Neural cell (in vitro differentiated cells): ENCODE measurements around the gene THAP7. TPM values are rescaled to one million over a fixed set of nuclear protein-coding genes. Genes with fewer than 3 reads are reported as not detected.

ENCODE experiments used
- H2AFZ ChIP-seq: fragments of 200-600, 300-800 bp; sonication (generic), shearing (Covaris generic); 2 replicates; pipeline ENCODE4 v1.6.0; 2014; ENCODE audit warnings: low read depth, mild to moderate bottlenecking, antibody characterized with exemption, low read length, moderate library complexity
- H3F3A ChIP-seq: fragments of 200-600 bp; shearing (Covaris generic); 2 replicates; pipeline ENCODE4 v1.6.1; 2016; ENCODE audit warnings: mild to moderate bottlenecking, moderate library complexity, mixed read lengths, antibody characterized with exemption, low read length; ENCODE audit not compliant: insufficient read depth, poor library complexity, severe bottlenecking
- H3K27ac ChIP-seq: fragments of 200-600, 300-800 bp; sonication (generic), shearing (Covaris generic); 2 replicates; pipeline ENCODE4 v1.5.1; 2014; ENCODE audit warnings: mild to moderate bottlenecking, low read length, moderate library complexity
- H3K27me3 ChIP-seq: fragments of 300-800, 200-600 bp; sonication (generic), shearing (Covaris generic); 2 replicates; pipeline ENCODE4 v1.6.0; 2014; ENCODE audit warnings: mild to moderate bottlenecking, low read depth, low read length, moderate library complexity; ENCODE audit not compliant: insufficient read depth
- H3K36me3 ChIP-seq: fragments of 300-800, 200-600 bp; sonication (generic), shearing (Covaris generic); 2 replicates; pipeline ENCODE4 v1.5.1; 2014; ENCODE audit warnings: mild to moderate bottlenecking, antibody characterized with exemption, low read length, moderate library complexity; ENCODE audit not compliant: insufficient read depth
- H3K4me2 ChIP-seq: fragments of 300-800, 200-600 bp; sonication (generic), shearing (Covaris generic); 2 replicates; pipeline ENCODE4 v1.6.0; 2014; ENCODE audit warnings: mild to moderate bottlenecking, low read length
- H3K4me3 ChIP-seq: fragments of 300-800, 200-600 bp; sonication (generic), shearing (Covaris generic); 2 replicates; pipeline ENCODE4 v1.5.1; 2014; ENCODE audit warnings: mild to moderate bottlenecking, low read length, moderate library complexity
- H3K79me2 ChIP-seq: fragments of 200-600 bp; shearing (Covaris generic); replicated peaks from 2 replicates; pipeline ENCODE4 v1.6.0; 2014; ENCODE audit warnings: mild to moderate bottlenecking, low read length, moderate library complexity; ENCODE audit not compliant: insufficient read depth
- H3K9ac ChIP-seq: fragments of 300-800, 200-600 bp; sonication (generic), shearing (Covaris generic); 2 replicates; pipeline ENCODE4 v1.6.1; 2016; ENCODE audit warnings: mild to moderate bottlenecking, low read length, mixed read lengths
- H3K9me2 ChIP-seq: fragments of 200-600 bp; shearing (Covaris generic); 2 replicates; pipeline ENCODE4 v1.6.1; 2016; ENCODE audit warnings: mild to moderate bottlenecking, low read length, mixed read lengths; ENCODE audit not compliant: insufficient read depth
- H3K9me3 ChIP-seq: fragments of 200-600, 300-800 bp; sonication (generic), shearing (Covaris generic); 2 replicates; pipeline ENCODE4 v1.6.1; 2016; ENCODE audit warnings: mild to moderate bottlenecking, mixed run types, low read length, moderate library complexity, mixed read lengths
- H4K20me1 ChIP-seq: fragments of 200-600 bp; shearing (Covaris generic); 2 replicates; pipeline ENCODE4 v1.6.1; 2016; ENCODE audit warnings: mild to moderate bottlenecking, mixed run types; ENCODE audit not compliant: insufficient read depth
- EP300 ChIP-seq: fragments of 450-650 bp; conservative IDR thresholded peaks from 2 replicates; pipeline ENCODE4 v1.6.1; 2014; ENCODE audit warnings: antibody characterized with exemption, mild to moderate bottlenecking, moderate library complexity; ENCODE audit not compliant: poor library complexity, severe bottlenecking
- EZH2 ChIP-seq: fragments of 200-600, 300-800 bp; shearing (Covaris generic), sonication (generic); IDR thresholded peaks from 2 replicates; pipeline ENCODE4 v1.6.1; 2014; ENCODE audit warnings: antibody characterized with exemption, low read length, borderline replicate concordance, mild to moderate bottlenecking; ENCODE audit not compliant: insufficient read depth, poor library complexity, severe bottlenecking
- MXI1 ChIP-seq: fragments of 450-650 bp; conservative IDR thresholded peaks from 2 replicates; pipeline ENCODE4 v1.6.1; 2014; ENCODE audit warnings: antibody characterized with exemption, mild to moderate bottlenecking; ENCODE audit not compliant: poor library complexity, severe bottlenecking
- POLR2AphosphoS5 ChIP-seq: IDR thresholded peaks from 2 replicates; pipeline ENCODE4 v1.6.1; 2012
- RAD21 ChIP-seq: fragments of 450-650 bp; conservative IDR thresholded peaks from 2 replicates; pipeline ENCODE4 v1.6.1; 2014; ENCODE audit warnings: antibody characterized with exemption, mild to moderate bottlenecking, moderate library complexity
- REST ChIP-seq: IDR thresholded peaks from 2 replicates; pipeline ENCODE4 v1.6.1; 2012; ENCODE audit warnings: borderline replicate concordance
- SMC3 ChIP-seq: fragments of 450-650 bp; conservative IDR thresholded peaks from 2 replicates; pipeline ENCODE4 v1.6.1; 2014; ENCODE audit warnings: antibody characterized with exemption, mild to moderate bottlenecking, moderate library complexity; ENCODE audit not compliant: poor library complexity
- TAF1 ChIP-seq: IDR thresholded peaks from 2 replicates; pipeline ENCODE4 v1.6.1; 2012; ENCODE audit warnings: low read depth
- polyA plus RNA-seq: library from polyadenylated mRNA; depleted of rRNA; stranded (reverse); fragments of >200 nt; gene quantifications from 2 replicates; pipeline ENCODE4 v1.2.3, GENCODE V29; 2014
- TF ChIP-seq, protein P1 (sequence below): fragments of 450-650 bp; IDR thresholded peaks from 2 replicates; pipeline ENCODE4 v1.5.1; 2014; ENCODE audit warnings: antibody characterized with exemption, mild to moderate bottlenecking, moderate library complexity; ENCODE audit not compliant: poor library complexity, severe bottlenecking

THAP7 gene
- polyA plus RNA-seq, 1 donor from 2014 or later, result 28.7 TPM

GRCh38 chr22:20970939-20971657 is 30.8 kb downstream of the THAP7 start:
- no peaks in the 10 kb centered on the region for H3K9me2 ChIP-seq
- H3K27ac ChIP-seq, result no peak overlapping the region
- H3K79me2 ChIP-seq, result no peaks in the 10 kb centered on the region
- TF ChIP-seq REST (no peak), MXI1 (no peak), EP300 (no peak), POLR2AphosphoS5 (no peak), EZH2 (no peak), TAF1 (no peak), SMC3 (no peak), RAD21 (no peak)
- TF ChIP-seq, protein P1, sequence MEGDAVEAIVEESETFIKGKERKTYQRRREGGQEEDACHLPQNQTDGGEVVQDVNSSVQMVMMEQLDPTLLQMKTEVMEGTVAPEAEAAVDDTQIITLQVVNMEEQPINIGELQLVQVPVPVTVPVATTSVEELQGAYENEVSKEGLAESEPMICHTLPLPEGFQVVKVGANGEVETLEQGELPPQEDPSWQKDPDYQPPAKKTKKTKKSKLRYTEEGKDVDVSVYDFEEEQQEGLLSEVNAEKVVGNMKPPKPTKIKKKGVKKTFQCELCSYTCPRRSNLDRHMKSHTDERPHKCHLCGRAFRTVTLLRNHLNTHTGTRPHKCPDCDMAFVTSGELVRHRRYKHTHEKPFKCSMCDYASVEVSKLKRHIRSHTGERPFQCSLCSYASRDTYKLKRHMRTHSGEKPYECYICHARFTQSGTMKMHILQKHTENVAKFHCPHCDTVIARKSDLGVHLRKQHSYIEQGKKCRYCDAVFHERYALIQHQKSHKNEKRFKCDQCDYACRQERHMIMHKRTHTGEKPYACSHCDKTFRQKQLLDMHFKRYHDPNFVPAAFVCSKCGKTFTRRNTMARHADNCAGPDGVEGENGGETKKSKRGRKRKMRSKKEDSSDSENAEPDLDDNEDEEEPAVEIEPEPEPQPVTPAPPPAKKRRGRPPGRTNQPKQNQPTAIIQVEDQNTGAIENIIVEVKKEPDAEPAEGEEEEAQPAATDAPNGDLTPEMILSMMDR, result no peak
- H4K20me1 ChIP-seq, result no peaks in the 10 kb centered on the region
- no peak overlapping the region for H2AFZ ChIP-seq
- H3K4me2 ChIP-seq, result no peak overlapping the region
- H3K36me3 ChIP-seq, result no peaks in the 10 kb centered on the region
- no peak overlapping the region for H3K4me3 ChIP-seq
- H3K27me3 ChIP-seq, result peaks cover under 1% of the 10 kb centered on the region
- no peaks in the 10 kb centered on the region for H3K9me3 ChIP-seq
- H3F3A ChIP-seq, result no peaks in the 10 kb centered on the region
- no peak overlapping the region for H3K9ac ChIP-seq

DNA sequence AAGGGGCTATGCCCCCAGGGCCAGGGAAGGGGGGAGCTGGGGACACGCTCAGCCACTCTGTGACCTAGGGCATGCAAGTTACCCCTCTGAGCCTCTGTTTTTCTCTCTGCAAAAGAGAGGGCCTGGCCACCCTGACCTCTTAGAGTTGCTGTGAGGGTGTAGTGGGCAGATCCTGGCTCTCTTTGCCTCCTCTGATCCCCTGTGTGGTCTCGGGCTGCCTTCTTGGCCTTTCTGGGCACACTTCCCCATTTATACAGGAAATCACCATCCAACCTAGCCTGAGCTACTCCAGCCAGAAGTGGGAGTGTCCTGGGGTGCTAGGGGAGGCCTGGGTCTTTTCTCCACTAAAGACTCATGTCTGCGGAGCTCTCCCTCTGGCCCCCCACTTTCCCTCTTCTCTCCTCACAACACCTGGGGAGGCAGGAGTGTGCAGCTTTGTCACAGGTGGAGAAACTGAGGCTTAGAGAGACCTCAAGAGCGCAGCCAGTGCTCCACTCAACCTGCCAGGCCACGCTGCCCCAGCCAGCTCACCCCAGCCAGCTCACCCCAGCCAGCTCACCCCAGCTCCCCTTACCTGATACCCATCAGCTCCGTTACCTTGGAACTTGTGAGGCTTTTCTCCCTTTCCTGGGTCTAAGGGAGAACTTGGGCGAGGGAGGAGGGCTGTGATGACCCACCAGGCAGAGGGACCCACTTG is 33.5 kb downstream of the THAP7 start:
- no peaks in the 10 kb centered on the region for H3K36me3 ChIP-seq
- H3F3A ChIP-seq, result no peaks in the 10 kb centered on the region
- no peaks in the 10 kb centered on the region for H3K9me3 ChIP-seq
- no peaks in the 10 kb centered on the region for H3K79me2 ChIP-seq
- TF ChIP-seq POLR2AphosphoS5 (no peak), RAD21 (no peak), EP300 (no peak), REST (no peak), EZH2 (no peak), TAF1 (no peak), MXI1 (no peak), SMC3 (no peak)
- TF ChIP-seq, protein P1, result no peak
- H3K4me3 ChIP-seq, result no peak overlapping the region
- H3K4me2 ChIP-seq, result no peak overlapping the region
- H4K20me1 ChIP-seq, result no peaks in the 10 kb centered on the region
- peaks cover 20% of the 10 kb centered on the region for H3K27me3 ChIP-seq
- no peak overlapping the region for H3K9ac ChIP-seq
- H2AFZ ChIP-seq, result no peak overlapping the region
- no peak overlapping the region for H3K27ac ChIP-seq
- H3K9me2 ChIP-seq, result no peaks in the 10 kb centered on the region
